Testis (tissue), 3 donors: ENCODE measurements around the gene ABHD12B. TPM values are rescaled to one million over a fixed set of nuclear protein-coding genes. Genes with fewer than 3 reads are reported as not detected.
A peak's percentile ranks its signal among the peaks of the same experiment; 100 is the strongest.
"Not testable (repeated sequence)": the region's sequence is repeated elsewhere in the genome, so short reads cannot be mapped to it uniquely, and the experiment has no call there.

Experiments used
- DNase-seq: peaks from one replicate; pipeline ENCODE4 v3.0.0-alpha.2; 2019
- H3K27ac ChIP-seq, 2 donors: fragments of 200-600 bp; sonication (generic); one replicate each; pipeline ENCODE4 v1.5.1; 2019
- H3K27me3 ChIP-seq: fragments of 200-600 bp; sonication (generic); one replicate; pipeline ENCODE4 v1.5.1; 2019
- H3K36me3 ChIP-seq: fragments of 200-600 bp; sonication (generic); one replicate; pipeline ENCODE4 v1.5.1; 2017; ENCODE audit warnings: low read depth; ENCODE audit errors: missing control alignments
- H3K4me1 ChIP-seq: fragments of 200-600 bp; sonication (generic); one replicate; pipeline ENCODE4 v1.5.1; 2019
- H3K4me3 ChIP-seq, 2 donors: fragments of 200-600 bp; sonication (generic); one replicate each; pipeline ENCODE4 v1.5.1; 2017 to 2019
- H3K9me3 ChIP-seq: fragments of 200-600 bp; sonication (generic); one replicate; pipeline ENCODE4 v1.5.1; 2017
- POLR2A ChIP-seq: fragments of 450-650 bp; IDR thresholded peaks from one replicate; pipeline ENCODE4 v1.6.1; 2017; ENCODE audit warnings: antibody characterized with exemption, mild to moderate bottlenecking, moderate library complexity
- WGBS, 2 donors: methylation state at CpG; one replicate each; pipeline ENCODE4 v1.1.5; 2018; 5-methylcytosine and 5-hydroxymethylcytosine counted together
- intact Hi-C: fragments of 100-400 bp; cut with DNase I; formaldehyde crosslinking; loops from one replicate; pipeline ENCODE4 v1.15.1; 2023; ENCODE audit warnings: low total_unique reads
- polyA plus RNA-seq: library from polyadenylated mRNA; stranded (reverse); fragments of 350-450 nt; fragmentation: Illumina TruSeq; extraction: RNeasy Lipid Tissue Mini Kit (QIAGEN cat#74804); gene quantifications from one replicate; pipeline ENCODE4 v1.2.3, GENCODE V29; 2014; ENCODE audit warnings: low read depth, low replicate concordance; ENCODE audit not compliant: insufficient read depth
- total RNA-seq, 2 donors: library from RNA; depleted of rRNA; stranded (reverse); fragments of >200 nt; gene quantifications; one replicate each; pipeline ENCODE4 v1.2.3, GENCODE V29; 2016
- TF ChIP-seq, protein P1 (sequence below), 3 experiments: fragments of 450-650 bp in 2 of 3; fragments of 200-600 bp in 1 of 3; sonication (generic) in 1 of 3; IDR thresholded peaks; one replicate each; pipeline ENCODE4 v1.5.1; 2016 to 2019; ENCODE audit warnings: antibody characterized with exemption in 3 of 3, mild to moderate bottlenecking in 2 of 3, moderate library complexity in 1 of 3

Gene ABHD12B
- total and polyA plus RNA-seq, 3 donors from 2014 or later, result 0.37 to 3.0 TPM; not detected in 1

DNA sequence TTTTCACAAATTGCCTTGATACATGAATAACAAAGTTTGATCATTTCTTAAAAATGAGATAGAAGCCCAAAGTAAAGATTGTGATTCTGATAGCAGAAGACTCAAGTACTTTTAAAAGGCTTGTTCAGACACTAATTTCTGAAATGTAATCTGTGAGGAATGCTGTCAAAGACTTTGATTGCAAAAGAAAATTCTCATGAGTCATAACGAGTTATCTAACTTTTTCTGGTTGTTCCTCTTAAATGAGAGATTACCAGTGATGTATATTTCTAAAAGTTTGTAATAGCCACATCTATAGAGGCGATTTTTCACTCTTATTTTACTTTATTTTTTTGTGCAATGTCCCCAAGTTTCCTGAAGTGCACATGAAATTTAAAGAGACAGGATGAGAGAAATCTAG is 65.5 kb downstream of the ABHD12B start:
- Histone ChIP-seq H3K27me3 (no peaks in the 10 kb centered on the region), H3K9me3 (no peaks in the 10 kb centered on the region), H3K4me3 (no peak overlapping the region), H3K27ac (no peak overlapping the region), H3K36me3 (no peaks in the 10 kb centered on the region), H3K4me1 (no peaks in the 10 kb centered on the region)
- intact Hi-C loops, result no loop called here
- DNase-seq, result no peak
- WGBS, 2 donors, result 72 to 79% methylated on average over 2 of the region's 2 CpGs
- no peak for TF ChIP-seq POLR2A
- TF ChIP-seq, protein P1, sequence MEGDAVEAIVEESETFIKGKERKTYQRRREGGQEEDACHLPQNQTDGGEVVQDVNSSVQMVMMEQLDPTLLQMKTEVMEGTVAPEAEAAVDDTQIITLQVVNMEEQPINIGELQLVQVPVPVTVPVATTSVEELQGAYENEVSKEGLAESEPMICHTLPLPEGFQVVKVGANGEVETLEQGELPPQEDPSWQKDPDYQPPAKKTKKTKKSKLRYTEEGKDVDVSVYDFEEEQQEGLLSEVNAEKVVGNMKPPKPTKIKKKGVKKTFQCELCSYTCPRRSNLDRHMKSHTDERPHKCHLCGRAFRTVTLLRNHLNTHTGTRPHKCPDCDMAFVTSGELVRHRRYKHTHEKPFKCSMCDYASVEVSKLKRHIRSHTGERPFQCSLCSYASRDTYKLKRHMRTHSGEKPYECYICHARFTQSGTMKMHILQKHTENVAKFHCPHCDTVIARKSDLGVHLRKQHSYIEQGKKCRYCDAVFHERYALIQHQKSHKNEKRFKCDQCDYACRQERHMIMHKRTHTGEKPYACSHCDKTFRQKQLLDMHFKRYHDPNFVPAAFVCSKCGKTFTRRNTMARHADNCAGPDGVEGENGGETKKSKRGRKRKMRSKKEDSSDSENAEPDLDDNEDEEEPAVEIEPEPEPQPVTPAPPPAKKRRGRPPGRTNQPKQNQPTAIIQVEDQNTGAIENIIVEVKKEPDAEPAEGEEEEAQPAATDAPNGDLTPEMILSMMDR (IDR thresholded peaks at IDR 0.05), result no peak

GRCh38 chr14:50937800-50938199 is 65.9 kb downstream of the ABHD12B start:
- no peaks in the 10 kb centered on the region for H3K36me3 ChIP-seq
- no peak for DNase-seq
- intact Hi-C loops, result no loop called here
- TF ChIP-seq, protein P1 (IDR thresholded peaks at IDR 0.05), result no peak
- no peak for TF ChIP-seq POLR2A
- WGBS, 2 donors, result 85% methylated on average over 4 of the region's 4 CpGs
- no peaks in the 10 kb centered on the region for H3K27me3 ChIP-seq
- no peak overlapping the region for H3K4me3 ChIP-seq
- no peaks in the 10 kb centered on the region for H3K9me3 ChIP-seq
- no peaks in the 10 kb centered on the region for H3K4me1 ChIP-seq
- H3K27ac ChIP-seq, result no peak overlapping the region

GRCh38 chr14:50941151-50941550 is 69.3 kb downstream of the ABHD12B start:
- intact Hi-C loops, result no loop called here
- no peaks in the 10 kb centered on the region for H3K36me3 ChIP-seq
- H3K4me1 ChIP-seq, result peaks cover 3% of the 10 kb centered on the region
- 80 to 88% methylated on average over 6 of the region's 6 CpGs for WGBS, 2 donors
- no peak overlapping the region for H3K27ac ChIP-seq
- TF ChIP-seq, protein P1 (IDR thresholded peaks at IDR 0.05), result no peak
- TF ChIP-seq POLR2A, result no peak
- no peak for DNase-seq
- no peaks in the 10 kb centered on the region for H3K9me3 ChIP-seq
- H3K27me3 ChIP-seq, result no peaks in the 10 kb centered on the region
- H3K4me3 ChIP-seq, result no peak overlapping the region

DNA sequence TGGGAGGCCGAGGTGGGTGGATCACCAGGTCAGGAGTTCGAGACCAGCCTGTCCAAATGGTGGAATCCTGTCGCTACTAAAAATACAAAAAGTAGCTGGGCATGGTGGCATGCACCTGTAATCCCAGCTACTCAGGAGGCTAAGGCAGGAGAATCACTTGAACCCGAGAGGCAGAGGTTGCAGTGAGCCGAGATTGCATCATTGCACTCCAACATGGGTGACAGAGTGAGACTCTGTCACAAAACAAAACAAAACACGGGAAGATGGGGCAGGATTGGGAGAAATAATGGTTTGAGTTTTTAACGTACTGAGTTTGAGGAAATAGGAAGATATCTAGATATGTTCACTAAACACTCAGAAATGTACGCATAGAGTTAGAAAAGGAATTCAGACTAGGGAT is 69.8 kb downstream of the ABHD12B start:
- 78 to 93% methylated on average over 8 of the region's 8 CpGs for WGBS, 2 donors
- intact Hi-C loops, DNase-seq: not testable (repeated sequence)

GRCh38 chr14:50943261-50943942 is 71.5 kb downstream of the ABHD12B start:
- 10 to 17% methylated on average over 17 to 26 of the region's 26 CpGs for WGBS, 2 donors
- Histone ChIP-seq H3K9me3 (no peaks in the 10 kb centered on the region), H3K27ac (peak overlapping the region; percentile 90 to 91), H3K4me1 (peaks cover 12% of the 10 kb centered on the region), H3K36me3 (no peaks in the 10 kb centered on the region), H3K27me3 (no peaks in the 10 kb centered on the region), H3K4me3 (peak overlapping the region; percentile 68 to 80)
- TF ChIP-seq, protein P1 (IDR thresholded peaks at IDR 0.05), result no peak
- TF ChIP-seq POLR2A, result no peak
- DNase-seq, result peak; percentile 43
- intact Hi-C loops, result no loop called here

More for the DNA sequence above, 69.8 kb downstream of the ABHD12B start:
- H3K9me3 ChIP-seq, H3K27me3 ChIP-seq, H3K27ac ChIP-seq, H3K4me3 ChIP-seq, H3K4me1 ChIP-seq, H3K36me3 ChIP-seq: not testable (repeated sequence)
